OCI-M2 (cell line): ENCODE data around the gene NAV3.

Source experiments
- DNase-seq: peaks from one replicate; lab custom pipeline; 2025; ENCODE audit not compliant: unreplicated experiment; lab: John Stamatoyannopoulos, UW

The NAV3 gene, protein sequence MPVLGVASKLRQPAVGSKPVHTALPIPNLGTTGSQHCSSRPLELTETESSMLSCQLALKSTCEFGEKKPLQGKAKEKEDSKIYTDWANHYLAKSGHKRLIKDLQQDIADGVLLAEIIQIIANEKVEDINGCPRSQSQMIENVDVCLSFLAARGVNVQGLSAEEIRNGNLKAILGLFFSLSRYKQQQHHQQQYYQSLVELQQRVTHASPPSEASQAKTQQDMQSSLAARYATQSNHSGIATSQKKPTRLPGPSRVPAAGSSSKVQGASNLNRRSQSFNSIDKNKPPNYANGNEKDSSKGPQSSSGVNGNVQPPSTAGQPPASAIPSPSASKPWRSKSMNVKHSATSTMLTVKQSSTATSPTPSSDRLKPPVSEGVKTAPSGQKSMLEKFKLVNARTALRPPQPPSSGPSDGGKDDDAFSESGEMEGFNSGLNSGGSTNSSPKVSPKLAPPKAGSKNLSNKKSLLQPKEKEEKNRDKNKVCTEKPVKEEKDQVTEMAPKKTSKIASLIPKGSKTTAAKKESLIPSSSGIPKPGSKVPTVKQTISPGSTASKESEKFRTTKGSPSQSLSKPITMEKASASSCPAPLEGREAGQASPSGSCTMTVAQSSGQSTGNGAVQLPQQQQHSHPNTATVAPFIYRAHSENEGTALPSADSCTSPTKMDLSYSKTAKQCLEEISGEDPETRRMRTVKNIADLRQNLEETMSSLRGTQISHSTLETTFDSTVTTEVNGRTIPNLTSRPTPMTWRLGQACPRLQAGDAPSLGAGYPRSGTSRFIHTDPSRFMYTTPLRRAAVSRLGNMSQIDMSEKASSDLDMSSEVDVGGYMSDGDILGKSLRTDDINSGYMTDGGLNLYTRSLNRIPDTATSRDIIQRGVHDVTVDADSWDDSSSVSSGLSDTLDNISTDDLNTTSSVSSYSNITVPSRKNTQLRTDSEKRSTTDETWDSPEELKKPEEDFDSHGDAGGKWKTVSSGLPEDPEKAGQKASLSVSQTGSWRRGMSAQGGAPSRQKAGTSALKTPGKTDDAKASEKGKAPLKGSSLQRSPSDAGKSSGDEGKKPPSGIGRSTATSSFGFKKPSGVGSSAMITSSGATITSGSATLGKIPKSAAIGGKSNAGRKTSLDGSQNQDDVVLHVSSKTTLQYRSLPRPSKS (N-terminal part only)

DNA sequence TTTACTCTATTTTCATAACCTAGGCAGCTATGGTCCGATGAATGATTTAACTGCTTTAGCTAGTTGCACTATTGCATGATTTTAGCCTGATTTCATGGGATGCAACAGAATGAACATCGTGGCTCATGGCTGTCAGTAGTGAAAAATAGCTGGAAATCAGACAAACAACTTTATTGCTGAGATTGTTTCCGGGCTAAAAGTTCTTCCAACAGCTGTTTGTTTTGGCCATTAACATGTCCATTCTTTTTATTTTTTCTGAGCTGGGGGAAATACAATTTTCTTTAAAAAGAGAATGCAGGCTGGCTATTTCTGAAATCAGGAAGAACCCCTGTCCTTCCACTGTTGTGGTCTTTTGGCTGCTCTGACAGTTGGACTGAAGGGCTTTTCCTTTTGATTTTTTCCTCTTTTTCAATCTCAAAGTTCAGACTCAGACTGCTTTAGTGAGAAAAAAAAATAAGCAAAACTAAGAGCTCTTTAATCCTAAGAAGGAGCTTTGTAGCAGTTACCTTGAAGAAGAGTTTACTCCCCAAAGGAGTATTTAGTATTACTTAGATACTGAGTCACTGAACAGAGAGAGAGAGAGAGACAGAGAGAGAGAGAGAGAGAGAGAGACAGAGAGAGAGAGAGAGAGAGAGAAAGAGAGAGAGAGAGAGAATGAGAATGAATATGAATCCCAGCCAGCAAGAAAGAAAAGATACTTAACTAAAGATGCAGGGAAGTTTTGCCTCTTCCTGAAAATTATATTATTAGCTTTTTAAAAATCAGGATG lies at the start of gene NAV3:
Gene NAV3, plus strand, starts transcription at position 312 of the 769 bp plus-strand sequence. CDS start 568 bp downstream, outside the sequence.
- no peak for DNase-seq

DNA sequence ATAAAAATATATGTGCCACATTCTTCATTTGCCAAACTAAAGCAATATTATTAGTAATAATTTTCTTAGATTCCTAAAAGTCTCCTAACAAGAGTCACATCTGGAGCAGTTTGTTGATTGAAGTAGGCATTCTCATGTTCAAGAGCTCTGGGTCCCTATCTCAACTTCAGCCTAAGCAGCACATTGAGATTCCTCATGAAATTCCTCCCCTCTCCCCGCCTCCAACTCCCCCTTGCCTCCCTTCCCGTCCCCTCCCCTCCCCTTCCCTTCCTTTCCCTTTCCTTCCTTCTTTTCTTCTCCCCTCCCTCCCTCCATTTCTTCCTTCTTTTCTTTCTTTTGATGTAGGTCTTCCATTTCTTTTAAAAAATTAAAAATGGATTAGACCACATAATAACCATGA lies 48.7 kb upstream of the NAV3 start:
- DNase-seq, result no peak

DNA sequence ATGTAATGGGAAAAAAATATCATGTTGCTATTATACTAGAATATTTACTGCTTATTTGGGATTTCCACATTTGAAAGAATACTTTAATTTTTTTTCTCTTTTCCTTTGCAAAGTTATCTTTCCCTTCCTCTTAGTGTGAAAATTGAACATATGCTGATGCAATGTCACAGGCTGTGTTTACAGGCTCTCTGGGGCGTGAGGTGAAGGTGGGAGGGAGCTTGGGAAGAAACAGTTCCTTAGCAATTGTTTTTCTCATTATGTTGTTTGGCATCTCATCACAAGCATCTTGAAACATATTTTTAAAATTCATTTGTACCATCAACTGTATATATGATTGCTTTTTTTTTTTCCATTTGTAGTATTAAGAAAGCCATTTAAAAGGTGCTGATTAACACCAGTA lies 47.9 kb upstream of the NAV3 start:
- DNase-seq, result no peak

DNA sequence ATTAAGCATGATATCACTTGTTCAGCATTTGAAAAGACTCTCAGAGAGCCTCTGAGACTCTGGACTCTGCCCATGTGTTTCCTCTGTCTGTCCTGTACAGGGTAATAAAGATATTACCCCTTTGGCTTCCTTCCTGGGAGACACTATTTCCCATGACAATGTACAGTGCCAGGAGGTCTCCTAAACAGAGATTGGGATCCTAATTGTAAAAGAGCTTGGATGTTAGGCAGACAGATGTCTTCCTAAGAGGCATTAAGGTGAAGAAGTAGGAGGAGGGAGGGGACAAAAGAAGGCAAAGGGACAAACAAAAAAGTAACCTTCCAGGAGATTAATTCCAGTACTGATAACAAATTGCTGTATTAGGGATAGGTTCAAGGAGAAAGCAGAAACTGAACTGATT lies 45.5 kb upstream of the NAV3 start:
- DNase-seq, result no peak

DNA sequence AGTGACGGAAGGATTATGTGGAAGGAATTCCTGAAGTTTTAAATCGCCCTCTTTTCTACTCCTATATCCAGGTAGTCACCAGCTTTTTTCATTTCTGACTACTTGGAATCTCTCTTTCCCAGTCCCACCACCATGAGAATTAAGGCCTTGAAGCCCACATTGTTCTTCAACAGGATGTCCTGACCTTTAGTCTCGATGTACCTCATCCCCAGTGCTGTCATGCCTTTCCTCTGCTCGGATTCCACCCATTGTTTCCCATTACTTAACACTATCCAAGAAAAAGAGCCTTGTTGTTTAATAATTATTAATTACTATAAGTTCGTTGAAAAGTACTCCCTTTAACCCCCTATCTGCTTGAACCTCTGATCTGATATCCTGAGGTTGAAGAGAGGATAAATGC lies 44.0 kb upstream of the NAV3 start:
- no peak for DNase-seq

DNA sequence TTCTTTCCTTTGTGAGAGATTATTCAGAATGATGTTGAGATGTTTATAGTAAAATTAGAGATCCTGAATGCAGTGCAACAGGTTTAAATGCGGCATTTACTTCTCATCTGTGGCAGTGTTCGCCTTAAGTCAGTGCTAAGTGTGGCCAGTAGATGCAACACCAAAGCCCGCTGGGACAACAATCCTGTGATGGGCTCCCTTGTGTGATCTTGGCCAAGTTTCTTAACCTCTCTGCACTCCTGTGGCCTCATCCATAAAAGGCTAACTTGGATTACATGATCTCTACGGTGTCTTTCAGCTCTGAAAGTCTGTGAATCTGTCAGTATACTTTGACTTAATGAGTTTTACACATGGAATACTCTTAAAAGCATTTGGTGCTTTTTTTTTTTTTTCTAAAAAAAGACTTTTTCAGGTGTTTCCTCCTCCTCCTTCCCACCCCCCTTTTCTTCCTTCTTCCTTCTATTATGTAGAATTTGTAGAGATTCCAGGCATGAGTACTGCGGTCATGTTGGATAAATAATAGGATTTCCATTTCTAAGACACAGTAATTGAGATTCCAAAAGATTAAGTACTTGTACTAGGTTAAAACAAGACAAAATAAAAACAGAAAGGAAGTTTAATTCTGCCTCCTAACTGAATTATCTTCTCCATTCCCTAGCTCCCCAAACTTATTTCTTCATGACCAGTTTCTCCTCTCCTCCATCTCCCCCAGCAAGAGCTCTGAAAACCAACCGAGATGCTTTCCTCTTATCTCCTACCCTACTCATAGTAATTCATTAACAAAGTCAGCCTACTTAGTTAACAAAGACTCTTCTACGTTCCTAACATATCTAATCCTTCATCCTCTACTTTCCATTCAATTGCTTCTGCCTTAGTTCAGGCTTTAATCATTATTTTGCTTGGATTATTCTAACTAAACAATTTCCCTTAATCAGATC lies 42.2 kb upstream of the NAV3 start:
- DNase-seq, result no peak

DNA sequence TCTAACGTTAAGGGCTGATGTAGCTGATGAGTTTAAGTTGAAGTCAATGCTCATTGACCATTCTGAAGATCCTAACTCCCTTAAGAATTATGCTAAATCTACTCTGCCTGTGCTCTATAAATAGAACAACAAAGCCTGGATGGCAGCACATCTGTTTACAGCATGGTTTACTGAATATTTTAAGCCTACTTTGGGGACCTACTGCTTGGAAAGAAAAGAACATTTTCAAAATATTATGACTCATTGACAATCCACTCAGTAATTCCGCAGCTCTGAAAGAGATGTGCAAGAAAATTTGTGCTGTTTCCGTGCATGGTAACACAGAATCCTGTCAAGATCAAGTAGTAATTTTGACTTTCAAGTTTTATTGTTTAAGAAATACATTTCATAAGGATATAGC lies 35.0 kb upstream of the NAV3 start:
- no peak for DNase-seq

DNA sequence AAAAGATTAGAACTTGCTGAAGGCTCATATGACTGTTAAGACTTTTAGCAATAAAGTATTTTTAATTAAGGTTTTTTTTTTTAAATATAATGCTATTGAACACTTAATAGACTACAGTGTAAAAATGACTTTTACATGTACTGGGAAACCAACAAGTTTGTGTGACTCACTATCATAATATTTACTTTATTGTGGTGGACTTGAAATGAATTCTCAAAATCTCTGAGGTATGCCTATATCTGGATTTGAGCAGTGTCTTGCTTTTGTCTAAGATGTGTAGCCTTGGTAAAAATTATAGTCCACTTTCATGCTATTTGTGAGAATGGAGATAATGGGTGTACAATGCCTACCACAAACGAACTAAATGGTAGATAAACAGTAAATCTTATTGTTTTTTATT lies 33.9 kb upstream of the NAV3 start:
- DNase-seq, result no peak

DNA sequence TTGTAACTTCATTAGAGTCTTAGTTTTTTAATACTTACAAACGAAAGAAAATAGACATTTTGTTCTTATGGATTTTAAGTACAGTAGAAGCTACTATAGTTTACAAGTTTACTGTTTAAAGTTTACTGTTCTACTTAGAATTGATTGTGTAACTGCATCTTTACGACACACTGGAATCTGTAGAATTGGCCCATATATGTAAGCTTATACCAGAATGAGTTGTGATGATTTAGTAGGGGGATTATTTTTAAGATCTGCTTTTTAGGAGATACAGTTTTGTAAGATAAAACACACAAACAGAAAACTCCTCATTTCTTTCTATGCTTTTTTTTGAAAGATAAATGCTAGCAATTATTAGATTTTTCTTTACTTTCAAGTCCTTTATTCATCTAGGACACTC lies 30.2 kb upstream of the NAV3 start:
- no peak for DNase-seq

DNA sequence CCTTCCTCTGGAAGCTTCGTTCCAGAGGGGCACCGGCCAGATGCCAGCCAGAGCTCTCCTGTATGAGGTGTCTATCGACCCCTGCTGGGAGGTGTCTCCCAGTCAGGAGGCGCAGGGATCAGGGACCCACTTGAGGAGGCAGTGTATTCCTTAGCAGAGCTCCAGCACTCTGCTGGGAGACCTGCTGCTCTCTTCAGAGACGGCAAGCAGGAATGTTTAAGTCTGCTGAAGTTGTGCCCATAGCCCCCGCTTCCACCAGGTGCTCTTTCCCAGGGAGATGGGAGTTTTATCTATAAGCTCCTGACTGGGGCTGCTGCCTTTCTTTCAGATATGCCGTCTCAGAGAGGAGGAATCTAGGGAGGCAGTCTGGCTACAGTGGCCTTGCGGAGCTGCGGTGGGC lies 22.2 kb upstream of the NAV3 start:
- no peak for DNase-seq

DNA sequence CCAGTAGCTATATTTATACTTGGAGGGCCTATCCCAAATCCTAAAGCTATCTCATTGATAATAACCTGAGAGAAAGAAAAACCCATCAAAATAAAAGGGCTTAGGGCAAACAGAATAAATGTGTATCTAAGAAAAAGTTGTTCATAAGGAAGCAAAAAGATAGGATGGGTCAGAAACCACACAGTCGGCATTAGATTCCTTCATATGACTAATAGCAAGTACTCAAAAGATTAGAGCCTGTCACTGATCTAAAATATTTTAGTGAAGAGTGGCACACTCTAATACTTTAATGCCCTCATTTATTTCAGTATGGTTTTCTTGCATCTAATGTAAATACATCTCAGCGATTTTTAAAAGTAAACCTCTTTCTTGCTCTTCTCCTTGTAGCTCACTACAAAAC lies 17.1 kb upstream of the NAV3 start:
- no peak for DNase-seq

DNA sequence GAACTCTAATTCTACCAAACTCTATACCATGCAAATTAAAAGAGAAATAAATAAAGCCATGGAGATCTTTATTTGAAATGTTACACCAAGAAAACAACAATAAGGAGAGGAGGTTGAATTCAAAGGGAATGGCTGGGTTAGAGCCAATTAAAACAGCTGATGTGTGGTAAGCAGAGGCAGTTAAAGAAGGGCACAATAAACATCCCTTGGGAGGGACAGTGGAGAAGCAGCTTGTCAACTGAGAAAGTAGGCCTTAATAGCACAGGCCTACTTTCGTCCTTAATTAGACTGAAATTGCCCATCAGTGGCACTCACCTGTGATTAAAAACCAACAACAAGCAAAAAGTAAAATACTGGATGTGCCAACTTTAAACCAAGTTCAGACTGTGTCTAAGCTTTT lies 16.3 kb upstream of the NAV3 start:
- no peak for DNase-seq

DNA sequence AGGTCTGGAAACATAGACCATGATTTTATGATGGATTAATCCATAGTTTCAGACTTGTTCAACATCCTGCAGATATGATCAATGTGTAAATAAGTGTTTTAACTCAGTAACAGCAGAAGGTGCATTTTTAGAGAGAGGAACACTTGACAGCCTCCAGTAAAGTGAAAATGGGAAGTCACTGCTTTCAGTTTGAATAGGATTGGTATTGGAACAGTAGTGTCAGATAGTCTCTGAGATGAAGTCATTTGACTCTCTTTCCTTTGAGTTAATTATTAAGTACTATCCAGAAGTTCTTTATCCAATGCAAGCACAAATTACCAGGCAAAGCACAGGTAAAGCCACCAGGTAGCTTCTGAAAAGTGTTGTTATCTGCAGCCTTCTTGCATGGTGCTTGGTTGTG lies 14.5 kb upstream of the NAV3 start:
- DNase-seq, result no peak

DNA sequence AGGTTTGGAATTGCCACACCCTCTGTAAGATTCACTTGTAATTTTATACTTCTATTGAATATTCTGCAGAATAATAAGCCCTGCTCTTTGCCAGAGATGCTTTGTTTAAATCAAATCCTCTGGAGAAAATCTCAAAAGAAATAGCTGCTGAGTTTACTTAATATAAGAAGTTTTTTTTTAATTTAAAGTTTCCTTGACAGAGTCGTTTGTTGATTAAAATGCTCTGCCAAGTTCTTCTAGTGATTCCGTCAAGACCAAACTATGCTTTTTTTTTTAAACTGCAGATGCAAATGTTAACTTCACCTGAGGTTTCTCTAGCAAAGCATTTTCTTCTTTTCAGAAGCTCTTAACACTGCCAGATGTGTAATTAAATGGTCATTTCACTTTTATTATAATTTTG lies 13.4 kb upstream of the NAV3 start:
- no peak for DNase-seq

DNA sequence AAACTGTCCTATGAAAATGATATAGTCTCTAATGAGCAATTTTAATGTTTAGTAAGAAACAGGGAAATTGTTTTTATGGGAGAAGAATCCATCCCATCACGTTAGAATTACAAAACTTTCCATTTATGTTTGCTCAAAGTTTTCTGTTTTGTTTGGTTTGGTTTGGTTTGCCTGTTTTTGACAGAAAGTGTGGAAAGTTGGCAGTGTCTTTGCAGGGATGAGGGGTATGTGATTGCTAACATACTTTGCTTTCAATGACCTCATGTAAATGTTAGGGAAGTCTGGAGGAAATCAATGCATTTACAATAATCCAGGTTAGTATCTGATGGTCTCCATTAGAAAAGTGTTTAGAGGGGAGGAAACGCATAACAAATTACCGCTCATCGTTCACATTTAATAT lies 12.3 kb upstream of the NAV3 start:
- DNase-seq, result no peak

DNA sequence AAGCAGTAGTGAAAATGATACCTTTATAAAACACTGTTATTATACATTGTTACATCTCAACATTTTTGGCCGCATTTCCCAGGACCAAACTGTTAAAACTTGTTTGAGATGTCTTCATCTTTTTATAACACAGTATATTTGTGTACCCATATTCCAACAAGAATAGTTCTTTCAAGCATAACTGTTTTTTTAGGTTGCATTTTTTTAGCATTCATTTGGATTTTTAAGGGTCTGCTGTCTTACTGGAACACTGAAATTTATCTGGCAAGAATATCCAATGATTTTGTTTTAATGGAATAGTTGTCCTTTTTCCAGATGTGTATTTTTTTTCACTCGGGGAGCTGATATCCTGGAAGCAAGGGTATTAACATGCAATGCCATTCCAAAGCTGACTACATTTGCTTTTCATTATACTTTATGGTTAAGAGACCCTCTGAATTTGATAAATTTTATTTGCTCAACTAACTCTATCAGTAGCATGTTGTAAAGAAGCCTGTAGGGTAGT lies 8.9 kb upstream of the NAV3 start:
- DNase-seq, result no peak

DNA sequence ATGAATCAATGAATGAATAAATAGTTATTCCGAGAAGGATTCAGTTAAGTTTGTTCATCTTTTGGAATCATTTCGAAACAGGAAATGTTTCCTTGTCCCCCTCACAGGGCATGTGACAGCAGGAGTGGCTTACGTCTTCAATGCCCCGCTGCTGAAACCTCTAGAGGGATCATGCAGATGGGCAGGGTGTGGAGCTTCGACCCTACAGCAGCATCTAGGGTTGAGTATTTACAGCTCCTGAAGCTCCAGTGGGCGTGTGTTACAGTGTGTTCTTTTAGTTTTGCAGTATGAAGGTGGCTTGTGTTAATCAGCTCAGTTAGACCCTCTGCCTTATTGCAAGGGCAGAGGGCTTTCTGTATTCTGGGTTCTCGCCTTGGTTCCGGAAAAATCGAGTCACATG lies 2.6 kb downstream of the NAV3 start:
- no peak for DNase-seq

DNA sequence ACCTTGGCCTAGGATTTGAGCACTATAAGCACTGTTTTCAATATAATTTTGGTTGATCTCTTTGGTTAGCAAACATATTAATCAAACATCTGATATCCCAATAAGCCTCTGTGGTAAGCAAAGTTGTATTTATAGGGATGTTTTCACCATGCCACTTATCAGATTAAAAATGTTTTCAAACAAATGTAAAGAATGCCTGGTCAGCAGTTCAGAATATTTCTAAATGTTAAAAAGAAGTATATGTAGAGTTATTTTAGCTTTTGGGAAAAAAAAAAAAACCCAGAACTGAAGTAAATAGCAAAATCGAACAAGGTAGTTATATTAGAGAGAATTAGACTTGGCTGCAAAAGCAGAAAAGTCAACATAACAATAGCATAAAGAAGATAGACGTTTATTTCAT lies 3.9 kb downstream of the NAV3 start:
- no peak for DNase-seq

DNA sequence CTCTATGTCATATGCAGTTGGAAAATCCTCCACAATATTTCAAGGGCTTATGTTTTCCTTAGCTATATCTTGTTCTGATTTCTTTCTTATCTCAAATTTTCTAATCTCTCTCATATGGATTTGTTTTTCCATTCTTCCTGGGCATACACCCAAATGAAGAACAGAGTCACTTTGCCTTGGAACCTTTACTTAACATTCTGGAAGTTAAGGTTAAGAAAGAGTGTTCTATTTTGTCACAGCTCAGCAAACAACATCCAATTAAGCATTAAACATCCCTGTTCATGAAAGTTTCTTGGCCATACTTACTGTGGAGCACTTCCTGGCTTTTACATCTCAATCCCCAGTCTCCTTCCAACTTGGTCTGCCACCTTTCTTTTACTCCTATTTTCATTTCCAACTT lies 5.3 kb downstream of the NAV3 start:
- DNase-seq, result no peak

DNA sequence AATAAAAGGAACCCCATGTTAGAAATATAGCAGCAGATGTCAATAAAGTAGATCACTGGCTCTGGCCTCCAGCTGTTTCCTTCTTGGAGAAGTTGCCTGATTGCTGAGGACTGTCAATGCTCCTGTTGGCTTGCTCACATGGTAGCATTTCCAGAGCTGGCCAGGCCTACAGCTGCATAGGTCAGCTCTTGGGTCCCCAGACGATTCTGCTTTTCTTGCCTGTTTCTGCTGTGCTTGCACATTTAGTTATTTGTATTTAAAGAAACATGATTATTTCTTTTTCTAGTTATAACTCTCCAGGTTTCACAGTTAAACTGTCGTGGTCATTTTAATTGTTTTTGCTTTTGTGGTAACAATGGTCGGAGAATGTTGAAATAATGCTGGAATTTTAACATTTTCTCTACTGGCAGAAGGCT lies 7.2 kb downstream of the NAV3 start:
- no peak for DNase-seq
